ENCODE data around the gene SEMA5B.

The SEMA5B gene

DNA sequence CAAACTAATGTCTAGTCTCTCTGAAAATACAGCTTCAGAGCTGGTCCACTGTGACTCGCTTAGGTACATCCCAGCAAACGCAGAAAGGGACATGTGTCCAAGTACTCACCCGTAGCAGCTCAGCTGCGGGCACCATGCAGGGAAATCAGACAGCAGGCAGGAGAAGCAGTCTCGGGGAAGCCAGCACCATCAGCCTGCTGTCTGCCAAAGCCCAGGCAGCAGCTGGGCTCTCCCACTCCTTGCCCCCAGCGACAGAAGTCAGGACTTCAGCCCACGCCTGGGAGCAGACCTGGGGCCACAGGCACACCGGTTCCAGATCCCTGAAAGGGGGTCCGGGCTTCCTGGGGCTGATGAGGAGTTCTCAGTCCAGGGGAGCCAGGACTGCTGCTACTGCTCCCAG lies 34.9 kb downstream of the SEMA5B start:
- no peak for DNase-seq (ENCODE audit: low spot score)

DNA sequence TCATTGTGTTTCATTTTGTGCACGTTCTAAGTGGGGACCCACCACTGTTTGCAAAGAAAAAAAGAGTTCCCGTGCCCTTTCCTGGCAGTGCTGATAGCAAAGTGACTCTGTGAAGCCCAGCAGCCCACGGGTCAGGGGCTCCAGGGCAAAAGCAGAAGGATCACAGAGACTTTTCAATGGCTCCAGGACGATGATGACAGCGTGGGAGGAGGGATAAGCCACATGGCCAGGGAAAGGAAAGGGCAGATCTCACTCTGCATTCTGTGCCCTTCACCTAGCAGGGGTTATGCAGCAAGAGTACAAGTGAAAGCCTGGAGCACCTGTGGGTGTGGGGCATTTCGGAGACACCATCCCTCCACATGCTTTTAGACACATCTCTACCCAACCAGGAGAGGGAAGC lies 35.4 kb downstream of the SEMA5B start:
- no peak for DNase-seq (ENCODE audit: low spot score)

DNA sequence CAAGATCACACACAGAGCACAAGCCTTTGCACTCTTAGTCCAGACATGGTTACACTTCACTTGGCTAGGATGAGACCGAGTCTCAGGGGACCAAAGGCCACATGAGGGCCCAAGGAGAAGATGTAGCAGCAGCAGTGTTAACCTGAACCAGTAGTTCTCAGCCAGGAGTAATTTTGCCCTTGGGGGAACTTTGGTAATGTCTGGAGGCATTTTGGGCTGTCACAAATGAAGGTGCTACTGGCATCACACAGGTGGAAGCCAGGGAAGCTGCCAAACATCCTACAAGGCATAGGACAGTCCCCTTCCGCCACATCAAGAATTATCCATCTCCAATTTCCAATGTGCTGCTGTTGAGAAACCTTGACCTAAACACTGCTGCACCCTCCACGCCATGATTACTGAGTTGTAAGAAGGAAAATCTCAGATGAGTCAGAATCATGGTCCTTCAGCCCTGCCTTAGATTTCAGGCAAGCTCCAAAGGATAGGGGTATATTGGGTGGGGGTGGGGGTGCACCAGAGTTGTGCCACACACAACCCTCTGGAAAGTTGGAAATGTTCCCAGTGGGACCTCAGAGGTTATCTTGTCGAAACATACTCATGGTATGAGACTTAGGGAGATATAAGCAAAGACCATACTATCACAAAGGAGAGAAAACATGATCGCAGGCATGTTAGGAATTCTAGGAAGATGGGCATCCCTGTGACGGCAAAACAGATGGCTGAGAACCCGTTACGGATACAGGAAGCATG lies 36.2 kb downstream of the SEMA5B start:
- no peak for DNase-seq (ENCODE audit: low spot score)

DNA sequence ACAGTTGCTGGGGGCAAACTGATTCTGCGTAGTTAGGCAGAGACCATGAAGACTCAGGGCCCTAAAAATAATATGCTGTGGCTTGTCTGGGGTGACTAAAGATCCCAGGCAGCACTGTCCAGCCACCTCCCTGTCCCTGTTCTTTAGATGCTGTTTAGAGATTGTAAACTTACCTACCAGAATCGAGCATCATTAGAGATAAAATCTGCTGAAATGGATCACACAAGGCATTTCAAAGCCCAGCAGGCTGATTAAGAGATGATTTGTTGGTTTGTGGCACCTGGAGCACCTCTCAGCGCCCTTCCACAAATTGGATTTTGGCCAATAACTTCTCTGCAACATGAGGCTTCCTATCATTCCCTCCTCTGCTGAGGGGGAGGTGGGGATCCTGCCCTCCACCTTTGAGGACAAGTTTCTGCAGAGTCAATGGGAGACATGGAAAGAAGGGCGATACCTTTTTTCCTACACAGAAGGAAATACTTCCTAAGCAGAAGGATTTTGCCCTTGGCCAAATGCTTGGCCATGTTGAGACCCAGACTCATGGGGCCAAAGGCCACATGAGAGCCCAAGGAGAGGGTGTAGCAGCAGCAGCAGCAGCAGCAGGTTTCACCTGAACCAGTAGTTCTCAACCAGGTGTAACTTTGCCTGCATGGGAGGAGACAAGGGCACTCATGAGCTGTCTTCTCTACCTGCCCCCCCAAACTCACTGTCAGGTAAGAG lies 37.5 kb downstream of the SEMA5B start:
- DNase-seq (ENCODE audit: low spot score): no peak

DNA sequence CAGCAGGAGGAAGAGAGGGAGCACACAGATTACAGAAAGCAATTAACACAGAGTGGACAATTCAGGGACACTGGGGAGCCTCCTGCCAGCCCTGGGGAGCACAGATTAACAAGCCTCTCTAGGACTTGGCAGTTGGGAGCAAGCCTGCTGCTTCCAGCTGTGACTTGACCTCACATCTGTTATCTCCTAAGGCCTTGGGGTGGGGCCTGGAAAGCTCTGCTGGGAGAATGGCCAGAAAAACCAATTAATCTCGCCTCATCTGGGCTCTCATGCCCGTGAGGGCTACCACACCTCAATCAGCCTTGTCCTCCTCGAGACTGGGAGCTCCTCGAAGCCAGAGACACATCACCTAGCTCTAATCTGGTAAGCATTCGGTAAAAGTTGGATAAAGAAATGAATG lies 39.1 kb downstream of the SEMA5B start:
- DNase-seq (ENCODE audit: low spot score): no peak

DNA sequence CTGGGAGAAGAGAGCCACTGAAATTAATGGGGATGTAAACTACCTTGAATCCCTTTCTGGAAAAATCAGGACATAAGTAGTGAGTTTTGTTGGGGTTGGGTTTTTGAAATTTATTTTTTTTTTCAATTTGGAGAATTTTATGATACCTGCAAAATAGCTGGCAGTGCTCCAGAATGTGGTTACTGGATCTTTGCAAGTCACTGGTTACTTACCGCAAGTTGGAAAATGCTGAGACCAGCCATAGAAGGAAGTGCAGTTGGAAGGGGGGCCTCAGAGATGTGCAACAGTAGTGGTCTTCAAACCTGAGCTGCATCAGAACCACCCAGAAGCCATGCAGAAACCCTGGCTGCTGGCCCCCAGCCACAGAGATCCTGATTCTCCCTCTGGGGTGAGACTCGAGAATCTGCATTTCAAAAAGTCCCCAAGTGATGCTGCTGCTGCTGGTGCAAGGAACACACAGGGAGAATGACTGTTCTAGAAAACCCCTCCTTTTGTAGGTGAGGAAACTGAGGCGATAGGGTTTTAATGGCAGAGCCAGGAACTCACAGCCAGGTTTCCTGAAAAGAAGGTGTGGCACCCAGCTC lies 39.7 kb downstream of the SEMA5B start:
- DNase-seq (ENCODE audit: low spot score): no peak

DNA sequence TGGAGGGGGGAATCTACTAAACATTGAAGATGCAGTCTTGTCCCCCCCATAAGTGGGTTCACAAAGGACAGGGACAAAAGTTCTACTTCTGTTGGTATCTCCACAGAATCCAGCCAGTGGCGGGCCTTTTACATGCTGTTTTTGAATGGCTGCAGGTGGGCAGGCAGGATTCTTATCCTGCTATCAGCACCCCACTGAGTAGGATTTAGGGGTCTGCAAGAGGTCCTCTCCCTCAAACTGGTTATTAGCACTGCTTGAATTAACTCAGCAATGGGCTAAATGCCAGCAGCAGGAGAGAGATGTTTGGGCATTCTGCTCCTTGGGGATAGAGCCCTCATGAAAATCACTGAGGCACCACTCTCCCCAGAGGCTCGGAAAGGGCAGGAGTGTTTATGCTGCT lies 40.3 kb downstream of the SEMA5B start:
- no peak for DNase-seq (ENCODE audit: low spot score)

DNA sequence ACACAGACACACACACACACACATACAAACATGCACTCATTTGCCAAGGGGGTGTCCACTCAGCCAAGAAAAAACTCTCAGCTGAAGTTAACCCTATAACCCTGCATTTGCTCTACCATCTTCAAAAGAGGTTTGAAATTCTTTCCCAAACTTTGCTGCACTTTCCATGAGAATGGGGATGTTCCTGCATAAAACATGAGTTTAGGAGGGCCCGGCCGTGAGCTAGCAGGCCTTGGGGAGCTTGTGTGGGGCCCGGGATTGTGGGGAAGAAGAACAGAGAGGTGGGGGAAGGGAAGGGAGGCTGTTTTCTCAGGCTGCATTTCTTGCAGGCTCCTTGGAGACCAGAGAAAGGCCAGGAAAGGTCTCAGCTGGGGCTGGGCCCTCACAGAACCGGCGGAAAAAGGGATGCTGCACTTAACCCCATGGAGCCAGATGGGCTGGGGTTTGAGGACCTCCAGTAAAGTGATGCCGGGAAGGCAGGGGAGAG lies 40.8 kb downstream of the SEMA5B start:
- DNase-seq (ENCODE audit: low spot score): no peak

DNA sequence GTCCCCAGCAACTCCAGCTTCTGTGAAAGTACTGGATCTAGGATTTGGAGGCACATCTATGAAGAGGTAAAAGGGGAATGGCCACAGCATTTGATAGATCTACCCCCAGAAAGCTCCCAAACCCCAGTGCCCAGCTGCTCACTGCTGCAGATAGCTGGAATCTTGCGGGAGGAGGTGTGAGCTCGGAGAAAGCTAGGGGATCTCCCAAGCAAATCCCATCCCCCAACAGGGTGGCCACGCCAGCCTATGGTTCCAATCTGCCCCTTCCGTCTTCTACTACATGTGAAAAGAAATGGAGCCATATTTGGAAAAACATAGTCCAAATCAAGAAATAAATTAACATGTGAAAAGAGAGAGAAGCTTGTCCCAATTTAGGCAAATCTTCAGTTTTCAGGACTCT lies 42.0 kb downstream of the SEMA5B start:
- DNase-seq (ENCODE audit: low spot score): no peak

DNA sequence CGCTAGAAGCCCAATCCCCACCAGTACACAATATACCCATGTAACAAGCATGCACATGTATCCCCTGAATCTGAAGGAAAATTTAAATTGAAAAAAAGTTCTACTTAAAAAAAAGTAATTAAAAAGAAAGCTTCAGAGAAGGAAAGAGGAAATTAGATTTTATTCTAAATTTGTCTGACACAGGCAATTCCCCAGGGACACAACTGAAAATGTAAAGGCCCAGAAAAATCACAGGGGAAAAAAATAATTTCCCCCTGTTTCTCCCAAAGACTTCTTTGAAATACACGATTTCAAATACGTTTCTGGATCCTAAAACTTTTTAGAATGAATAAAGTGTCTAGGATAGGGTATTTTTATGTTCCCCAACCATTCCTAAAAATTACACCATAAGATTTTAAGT lies 42.9 kb downstream of the SEMA5B start:
- no peak for DNase-seq (ENCODE audit: low spot score)

DNA sequence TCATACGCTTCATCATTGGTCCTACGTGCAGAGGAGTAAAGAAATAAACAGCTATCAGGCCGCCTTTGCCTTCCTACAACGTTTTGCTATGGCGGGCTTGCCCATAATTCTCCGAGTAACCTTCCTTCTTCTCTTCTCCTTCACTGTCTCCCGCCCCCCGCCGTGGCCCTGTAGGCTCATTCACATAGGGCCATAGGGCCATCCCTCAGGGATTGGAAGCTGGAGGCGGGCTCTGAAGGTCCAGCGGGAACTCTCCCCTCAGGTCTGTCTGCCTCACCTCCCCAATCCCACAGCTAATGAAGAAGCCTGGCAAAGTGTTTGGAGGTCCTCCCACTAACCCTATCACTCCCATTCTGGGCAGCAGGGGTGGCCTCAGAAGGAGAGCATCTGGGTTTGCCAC lies 43.6 kb downstream of the SEMA5B start:
- DNase-seq (ENCODE audit: low spot score): no peak

DNA sequence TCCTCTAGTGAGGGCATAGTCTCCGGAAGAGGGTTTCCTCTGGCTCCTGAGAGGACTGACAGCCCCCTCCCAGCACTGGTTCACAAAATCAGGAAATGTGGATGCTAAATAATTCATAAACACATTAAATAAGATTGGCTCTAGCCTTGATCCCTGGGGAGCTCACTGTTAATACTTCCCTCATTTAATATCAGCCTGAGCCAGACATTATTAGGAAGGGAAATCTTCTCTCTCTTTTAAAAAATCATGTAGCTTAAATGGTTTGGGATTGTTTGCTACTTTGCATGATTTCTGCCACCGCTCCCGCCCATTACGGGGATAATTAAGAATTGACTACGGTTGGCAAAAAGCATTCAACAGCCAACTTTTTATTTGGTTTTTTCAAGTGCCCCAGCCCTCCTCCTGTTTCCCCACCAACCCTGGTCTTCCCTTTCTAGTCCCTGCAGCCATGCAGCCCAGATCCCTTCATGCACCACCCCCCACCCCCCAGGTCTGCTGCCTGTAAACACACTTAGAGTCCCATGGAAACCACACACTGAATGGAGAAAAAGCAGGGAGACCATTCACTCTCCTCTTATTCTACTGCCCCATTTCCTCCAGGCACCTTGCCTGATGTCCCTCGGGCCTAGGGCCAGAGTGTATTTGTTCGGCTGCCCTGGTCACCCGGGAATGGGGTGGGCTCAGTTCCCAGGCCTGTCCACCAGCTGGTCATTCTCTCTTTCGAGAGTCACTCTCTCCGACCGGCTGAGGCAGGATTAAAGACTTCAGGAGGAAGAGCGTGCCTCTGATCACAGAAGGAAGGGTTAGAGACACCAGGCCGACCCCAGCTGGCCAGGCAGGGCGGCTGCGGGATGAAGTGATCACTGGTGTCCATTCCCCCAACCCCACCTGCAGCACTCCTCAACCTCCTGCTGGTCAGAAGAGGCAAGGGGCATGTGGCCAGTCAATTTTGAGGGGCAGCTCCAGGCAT lies 45.1 kb downstream of the SEMA5B start:
- no peak for DNase-seq (ENCODE audit: low spot score)

DNA sequence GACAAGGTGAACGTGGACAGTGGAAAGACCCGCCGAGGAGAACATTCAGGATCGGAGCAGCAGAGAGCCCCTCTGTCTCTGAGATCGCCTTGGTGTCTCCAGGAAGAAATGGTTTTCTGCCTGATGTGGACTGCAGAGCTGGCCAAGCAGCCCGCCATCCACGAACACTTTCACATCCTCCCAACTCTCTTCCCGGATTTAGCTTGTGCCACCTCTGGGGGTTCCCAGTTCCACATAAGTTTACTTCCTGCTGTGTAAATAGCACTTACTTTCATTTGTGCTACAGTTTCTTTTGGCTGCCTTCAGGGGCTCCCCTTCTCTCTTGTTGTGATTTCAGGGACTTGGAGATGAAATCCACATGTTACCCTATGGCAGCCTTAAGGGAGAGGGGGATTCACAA lies 48.4 kb downstream of the SEMA5B start:
- DNase-seq (ENCODE audit: low spot score): no peak

DNA sequence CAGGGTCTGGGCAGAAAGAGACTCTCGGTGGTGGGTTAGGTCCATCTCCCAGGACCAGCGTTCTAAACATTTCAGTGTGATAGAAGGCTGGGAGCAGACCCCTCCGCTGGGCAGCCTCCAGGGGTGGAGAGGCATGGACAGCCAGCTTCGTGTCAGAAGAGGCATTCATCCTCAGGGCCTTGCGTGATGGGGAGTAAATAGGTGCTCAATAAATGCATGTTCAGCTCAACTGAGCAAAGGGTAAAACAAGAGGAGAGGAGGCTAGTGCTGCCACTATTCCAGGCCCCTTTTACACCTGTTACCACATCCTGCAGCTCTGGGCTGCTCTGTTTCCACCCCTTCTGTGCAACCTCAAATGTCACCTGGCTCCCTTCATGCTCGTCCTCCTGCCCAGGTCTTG lies 49.0 kb downstream of the SEMA5B start:
- DNase-seq (ENCODE audit: low spot score): no peak

DNA sequence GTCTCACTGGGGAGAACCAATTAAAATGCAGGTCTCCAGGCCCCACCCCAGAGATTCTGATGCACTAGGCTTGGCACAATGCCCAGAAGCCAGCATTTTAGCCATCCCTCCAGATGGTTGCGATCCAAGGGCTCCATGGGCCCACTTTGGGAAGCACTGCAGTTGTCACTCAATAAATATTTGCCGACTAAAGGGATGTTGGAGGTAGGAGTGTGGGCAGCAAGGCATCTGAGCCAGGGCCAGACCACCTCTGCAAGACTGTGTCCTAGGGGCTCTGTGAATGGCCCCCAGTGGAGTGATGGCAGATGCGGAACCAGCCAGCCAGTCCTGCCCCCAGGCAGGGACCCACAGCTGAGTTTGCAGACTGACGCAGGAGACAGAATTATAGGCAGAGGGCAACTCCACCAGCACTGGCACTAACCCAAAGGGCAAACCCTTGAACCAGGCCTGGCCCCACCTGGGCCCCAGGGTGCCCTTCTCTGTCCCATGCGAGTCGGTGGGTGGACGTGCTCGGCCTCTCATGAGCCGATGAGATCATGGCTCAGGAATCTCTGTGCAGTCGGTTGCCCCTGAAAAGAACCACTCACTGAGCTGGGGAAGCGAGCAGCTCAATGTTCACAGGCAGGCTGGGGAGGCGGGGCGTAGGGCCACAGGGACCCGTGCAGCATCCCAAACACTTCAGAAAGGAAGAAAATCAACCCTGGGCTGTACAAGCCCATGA lies 49.7 kb downstream of the SEMA5B start:
- no peak for DNase-seq (ENCODE audit: low spot score)

DNA sequence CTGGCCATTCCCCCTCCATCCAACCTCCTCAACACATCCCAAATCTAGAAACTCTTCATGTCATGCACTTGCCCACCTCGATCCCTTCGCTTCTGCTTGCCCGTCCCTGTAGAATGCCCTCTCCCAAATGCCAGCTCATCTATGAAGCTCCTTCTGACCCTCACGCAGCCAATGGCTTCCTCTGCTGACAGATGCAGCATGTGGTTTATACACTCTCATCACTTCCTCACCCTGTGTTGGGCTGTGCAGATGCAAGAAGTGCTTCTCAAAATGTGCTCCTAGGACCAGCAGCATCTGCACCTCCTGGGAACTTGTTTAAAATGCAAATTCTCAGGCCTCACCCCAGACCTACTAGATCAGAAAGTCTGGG lies 51.7 kb downstream of the SEMA5B start:
- no peak for DNase-seq (ENCODE audit: low spot score)

DNA sequence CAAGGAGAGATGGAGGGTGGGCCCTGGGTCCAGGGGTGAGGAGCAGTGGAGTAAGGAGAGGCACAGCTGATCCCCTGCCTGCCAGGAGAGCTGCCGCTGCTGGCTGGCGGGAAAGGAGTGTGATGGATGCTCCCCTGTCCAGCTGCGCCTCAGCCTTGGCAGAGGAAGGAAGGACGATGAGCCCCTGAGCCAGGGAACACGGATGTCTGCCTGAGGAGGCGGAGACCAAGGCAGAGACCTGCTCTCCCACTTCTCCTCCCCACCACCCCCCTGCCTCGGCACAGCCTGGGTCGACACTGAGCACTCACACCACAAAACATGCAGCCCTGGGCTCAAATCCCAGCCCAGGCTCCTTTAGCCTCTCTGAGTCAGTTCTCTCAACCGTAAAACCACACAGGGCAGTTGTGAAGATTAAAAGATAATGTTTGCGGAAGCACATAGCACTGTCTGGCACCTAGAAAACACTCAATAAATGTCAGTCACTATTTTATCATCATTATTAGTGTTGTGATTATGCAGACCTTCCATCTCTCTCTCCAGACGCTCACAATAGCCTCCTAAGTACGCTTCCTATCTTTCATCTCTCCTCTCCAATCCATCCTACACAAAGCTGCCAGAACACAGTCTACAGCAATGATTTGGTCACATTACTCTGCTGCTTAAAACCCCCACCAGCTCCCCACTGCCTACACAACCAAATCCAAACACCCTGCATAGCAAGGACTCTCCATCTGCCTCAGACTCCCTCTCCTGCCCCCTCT lies 52.2 kb downstream of the SEMA5B start:
- no peak for DNase-seq (ENCODE audit: low spot score)

DNA sequence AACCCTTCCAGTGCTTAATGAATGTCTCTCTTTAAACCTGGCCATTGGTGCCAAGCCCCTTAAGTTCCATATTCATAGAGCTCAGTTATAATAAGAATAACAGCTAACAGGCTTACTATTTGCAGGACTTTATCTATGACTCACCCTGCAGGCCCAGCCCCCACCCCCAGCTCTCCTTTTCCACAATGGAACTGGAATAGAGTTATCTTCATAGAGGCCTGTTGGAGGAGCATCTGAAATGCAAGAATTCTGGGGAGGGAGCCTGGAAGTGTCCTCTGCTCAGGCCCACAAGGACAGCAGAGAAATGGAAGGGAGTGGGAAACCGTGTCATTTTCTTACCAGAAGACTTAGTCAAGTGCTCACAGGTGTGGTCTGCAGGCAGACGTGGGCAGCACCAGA lies 52.8 kb downstream of the SEMA5B start:
- DNase-seq (ENCODE audit: low spot score): no peak

DNA sequence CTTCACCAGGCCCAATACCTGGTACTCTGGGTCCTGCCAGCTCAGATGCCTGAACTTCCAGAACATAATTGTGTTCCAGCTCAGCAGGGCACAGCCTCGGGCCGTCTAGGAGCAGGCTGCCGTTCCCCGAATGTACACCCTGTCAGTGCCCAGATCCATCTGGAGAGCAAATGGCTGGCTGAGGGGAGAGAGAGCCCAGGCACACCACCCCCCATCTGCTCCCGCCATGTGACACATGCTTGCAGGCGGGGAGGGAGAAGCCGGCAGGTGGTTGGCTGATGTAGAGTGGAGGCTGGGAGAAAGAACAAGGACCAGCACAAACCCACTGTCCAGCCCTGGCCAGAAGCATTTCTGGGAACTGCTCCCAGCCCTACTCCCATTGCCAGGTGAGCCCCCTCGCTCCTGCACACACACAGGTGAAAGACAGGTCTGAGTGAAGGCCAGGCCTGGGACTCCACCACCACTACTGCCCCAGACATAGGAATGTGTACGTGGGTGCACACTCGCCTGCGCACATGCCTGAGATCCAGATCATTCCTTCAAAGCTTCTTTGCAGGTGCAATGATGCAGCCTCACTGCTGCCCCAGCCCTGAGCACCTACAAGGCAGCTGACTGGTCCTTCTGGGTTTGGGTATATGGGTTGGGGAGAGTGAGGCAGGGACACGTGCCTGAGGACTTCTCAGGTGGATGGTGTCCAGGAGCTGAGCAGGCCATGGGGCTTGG lies 53.5 kb downstream of the SEMA5B start:
- no peak for DNase-seq (ENCODE audit: low spot score)

DNA sequence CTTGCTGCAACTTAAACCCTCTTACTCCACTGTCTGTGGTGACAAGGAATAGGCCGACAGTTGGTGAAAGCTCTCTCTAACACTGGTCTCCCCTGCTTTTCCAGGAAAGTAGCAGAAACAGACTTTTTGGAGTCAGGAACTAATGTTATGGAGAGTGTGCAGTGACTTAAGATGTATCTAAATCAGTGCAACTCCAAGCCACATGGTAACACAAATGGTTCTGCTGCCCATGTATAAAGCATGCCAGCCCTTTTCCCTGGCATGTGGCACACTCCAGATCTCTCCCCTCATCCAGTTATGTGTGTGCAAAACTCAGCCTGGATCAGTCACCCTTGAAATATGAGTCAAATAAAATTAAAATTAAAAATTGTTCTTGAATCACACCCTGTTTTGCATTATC lies 55.4 kb downstream of the SEMA5B start:
- DNase-seq (ENCODE audit: low spot score): no peak

Measured in hematopoietic multipotent progenitor cell treated with erythropoietin and hydrocortisone succinate and interleukin-3 and kit ligand, for 15 days (in vitro differentiated cells).